NB4 (cell line): Measurements from ENCODE around the gene DCX.

Experiments used
- MYC ChIP-seq: IDR thresholded peaks from 2 replicates; pipeline ENCODE4 v1.6.1; 2011; ENCODE audit warnings: low read depth, low read length
- POLR2A ChIP-seq: IDR thresholded peaks from 2 replicates; pipeline ENCODE4 v1.6.1; 2011; ENCODE audit warnings: mild to moderate bottlenecking; ENCODE audit not compliant: insufficient read length; ENCODE audit errors: extremely low read depth
- TF ChIP-seq, protein P1 (sequence below): IDR thresholded peaks from one replicate; pipeline ENCODE4 v1.5.1; 2012; ENCODE audit warnings: low read depth, low read length
- TF ChIP-seq, protein P2 (sequence below): IDR thresholded peaks from 2 replicates; pipeline ENCODE4 v1.6.1; 2011; ENCODE audit warnings: low read depth, low read length

- TF ChIP-seq, protein P1, sequence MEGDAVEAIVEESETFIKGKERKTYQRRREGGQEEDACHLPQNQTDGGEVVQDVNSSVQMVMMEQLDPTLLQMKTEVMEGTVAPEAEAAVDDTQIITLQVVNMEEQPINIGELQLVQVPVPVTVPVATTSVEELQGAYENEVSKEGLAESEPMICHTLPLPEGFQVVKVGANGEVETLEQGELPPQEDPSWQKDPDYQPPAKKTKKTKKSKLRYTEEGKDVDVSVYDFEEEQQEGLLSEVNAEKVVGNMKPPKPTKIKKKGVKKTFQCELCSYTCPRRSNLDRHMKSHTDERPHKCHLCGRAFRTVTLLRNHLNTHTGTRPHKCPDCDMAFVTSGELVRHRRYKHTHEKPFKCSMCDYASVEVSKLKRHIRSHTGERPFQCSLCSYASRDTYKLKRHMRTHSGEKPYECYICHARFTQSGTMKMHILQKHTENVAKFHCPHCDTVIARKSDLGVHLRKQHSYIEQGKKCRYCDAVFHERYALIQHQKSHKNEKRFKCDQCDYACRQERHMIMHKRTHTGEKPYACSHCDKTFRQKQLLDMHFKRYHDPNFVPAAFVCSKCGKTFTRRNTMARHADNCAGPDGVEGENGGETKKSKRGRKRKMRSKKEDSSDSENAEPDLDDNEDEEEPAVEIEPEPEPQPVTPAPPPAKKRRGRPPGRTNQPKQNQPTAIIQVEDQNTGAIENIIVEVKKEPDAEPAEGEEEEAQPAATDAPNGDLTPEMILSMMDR, result no peak
- TF ChIP-seq POLR2A, result no peak
- TF ChIP-seq, protein P2, sequence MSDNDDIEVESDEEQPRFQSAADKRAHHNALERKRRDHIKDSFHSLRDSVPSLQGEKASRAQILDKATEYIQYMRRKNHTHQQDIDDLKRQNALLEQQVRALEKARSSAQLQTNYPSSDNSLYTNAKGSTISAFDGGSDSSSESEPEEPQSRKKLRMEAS, result no peak
- TF ChIP-seq MYC, result no peak
Measured at GRCh38 chrX:111339212-111339611, 72.8 kb downstream of the DCX start.
